Liver (tissue), 9 donors: Measurements from ENCODE around the gene PLA2G15. TPM values are rescaled to one million over a fixed set of nuclear protein-coding genes. Genes with fewer than 3 reads are reported as not detected.

ENCODE experiments used
- DNase-seq: peaks from one replicate; pipeline ENCODE4 v3.0.0-alpha.2; 2017; ENCODE audit warnings: low spot score
- H3K27ac ChIP-seq, 2 donors: one replicate each; pipeline ENCODE4 v1.7.0; 2013; ENCODE audit warnings: inconsistent platforms in 2 of 2, low read length in 2 of 2, control low read depth in 1 of 2, low read depth in 1 of 2, mild to moderate bottlenecking in 1 of 2
- H3K27me3 ChIP-seq, 4 donors: one replicate each; pipeline versions ENCODE4 v1.6.1 to v1.7.0; 2013; ENCODE audit warnings: low read length in 3 of 4, inconsistent platforms in 1 of 4, mild to moderate bottlenecking in 1 of 4, moderate library complexity in 1 of 4; ENCODE audit not compliant: control insufficient read depth in 4 of 4, insufficient read depth in 4 of 4
- H3K36me3 ChIP-seq, 4 donors: one replicate each; pipeline versions ENCODE4 v1.6.1 to v1.7.0; 2013; ENCODE audit warnings: low read length in 3 of 4, mild to moderate bottlenecking in 3 of 4, low read depth in 1 of 4, moderate library complexity in 1 of 4; ENCODE audit not compliant: control insufficient read depth in 4 of 4, insufficient read depth in 3 of 4
- H3K4me1 ChIP-seq, 4 donors: one replicate each; pipeline versions ENCODE4 v1.6.1 to v1.7.0; 2013; ENCODE audit warnings: low read length in 3 of 4, mild to moderate bottlenecking in 3 of 4, moderate library complexity in 1 of 4; ENCODE audit not compliant: control insufficient read depth in 4 of 4, insufficient read depth in 4 of 4
- H3K4me3 ChIP-seq, 3 donors: one replicate each; pipeline versions ENCODE4 v1.6.1 to v1.7.0; 2013; ENCODE audit warnings: low read length in 3 of 3, control low read depth in 1 of 3, low read depth in 1 of 3, mild to moderate bottlenecking in 1 of 3
- H3K9ac ChIP-seq, 2 donors: one replicate each; pipeline ENCODE4 v1.7.0; 2013; ENCODE audit warnings: low read length in 2 of 2, mild to moderate bottlenecking in 2 of 2, moderate library complexity in 2 of 2, control low read depth in 1 of 2, low read depth in 1 of 2
- H3K9me3 ChIP-seq, 4 donors: one replicate each; pipeline versions ENCODE4 v1.6.1 to v1.7.0; 2013; ENCODE audit warnings: low read length in 3 of 4; ENCODE audit not compliant: control insufficient read depth in 4 of 4
- EGR1 ChIP-seq, 2 donors: IDR thresholded peaks; 2 replicates each; pipeline ENCODE4 v1.6.1; 2016 to 2018; ENCODE audit warnings: antibody characterized with exemption in 2 of 2, low read depth in 2 of 2
- FOXA2 ChIP-seq: IDR thresholded peaks from 2 replicates; pipeline ENCODE4 v1.6.1; 2016; ENCODE audit warnings: antibody characterized with exemption
- GABPA ChIP-seq, 2 donors: IDR thresholded peaks in 1 of 2; conservative IDR thresholded peaks in 1 of 2; 2 replicates each; pipeline ENCODE4 v1.6.1; 2016; ENCODE audit warnings: antibody characterized with exemption in 2 of 2, mild to moderate bottlenecking in 1 of 2, moderate library complexity in 1 of 2
- HNF4A ChIP-seq, 2 donors: conservative IDR thresholded peaks; 2 replicates each; pipeline ENCODE4 v1.6.1; 2016; ENCODE audit warnings: antibody characterized with exemption in 2 of 2, mild to moderate bottlenecking in 2 of 2
- HNF4G ChIP-seq: IDR thresholded peaks from 2 replicates; pipeline ENCODE4 v1.6.1; 2016; ENCODE audit warnings: antibody characterized with exemption
- JUND ChIP-seq, 2 donors: IDR thresholded peaks; 2 replicates each; pipeline ENCODE4 v1.6.1; 2016; ENCODE audit warnings: antibody characterized with exemption in 2 of 2
- MAX ChIP-seq: IDR thresholded peaks from 2 replicates; pipeline ENCODE4 v1.6.1; 2016; ENCODE audit warnings: antibody characterized with exemption
- RAD21 ChIP-seq, 2 donors: IDR thresholded peaks; 2 replicates each; pipeline ENCODE4 v1.6.1; 2016; ENCODE audit warnings: antibody characterized with exemption in 2 of 2, mild to moderate bottlenecking in 2 of 2
- RXRA ChIP-seq, 2 donors: IDR thresholded peaks; 2 replicates each; pipeline ENCODE4 v1.6.1; 2017 to 2018; ENCODE audit warnings: antibody characterized with exemption in 2 of 2, mild to moderate bottlenecking in 1 of 2
- SP1 ChIP-seq: IDR thresholded peaks from 2 replicates; pipeline ENCODE4 v1.6.1; 2018; ENCODE audit warnings: antibody characterized with exemption, mild to moderate bottlenecking
- TAF1 ChIP-seq: conservative IDR thresholded peaks from 2 replicates; pipeline ENCODE4 v1.6.1; 2016; ENCODE audit warnings: antibody characterized with exemption, mild to moderate bottlenecking
- YY1 ChIP-seq: IDR thresholded peaks from 2 replicates; pipeline ENCODE4 v1.6.1; 2016; ENCODE audit warnings: antibody characterized with exemption, mild to moderate bottlenecking
- ZBTB33 ChIP-seq: IDR thresholded peaks from 2 replicates; pipeline ENCODE4 v1.6.1; 2016; ENCODE audit warnings: antibody characterized with exemption
- WGBS: extraction: QIAGEN DNeasy Blood & Tissue Kit; methylation state at CpG from one replicate; pipeline ENCODE4 v1.1.7; 2013; 5-methylcytosine and 5-hydroxymethylcytosine counted together
- polyA plus RNA-seq, 2 donors: library from polyadenylated mRNA; stranded (reverse) in 1 of 2; unstranded in 1 of 2; fragments of 200-250 nt in 1 of 2; fragments of >200 nt in 1 of 2; fragmentation: Nextera tagmentation in 1 of 2; extraction: Ambion mirVana in 1 of 2; gene quantifications; one replicate each; pipeline versions ENCODE4 v1.2.1 to v1.2.3, GENCODE V29; 2013 to 2015
- total RNA-seq, 2 donors: library from RNA; depleted of rRNA; stranded (reverse); fragments of >200 nt; gene quantifications; one replicate each; pipeline ENCODE4 v1.2.3, GENCODE V29; 2014
- TF ChIP-seq, protein P1 (sequence below): IDR thresholded peaks from 2 replicates; pipeline ENCODE4 v1.6.1; 2016; ENCODE audit warnings: antibody characterized with exemption
- TF ChIP-seq, protein P2 (sequence below): IDR thresholded peaks from 2 replicates; pipeline ENCODE4 v1.6.1; 2016; ENCODE audit warnings: antibody characterized with exemption, mild to moderate bottlenecking
- donor health status: healthy.
- donor health status: healthy.
- donor health status: healthy.
- donor health status: healthy.
- donor health status: healthy.

PLA2G15 gene
- total and polyA plus RNA-seq, 4 donors: 4.5 to 19.8 (median 15.1) TPM

- TF ChIP-seq JUND (IDR thresholded peaks at IDR 0.05) (no peak), GABPA (IDR thresholded peaks at IDR 0.05 in 1 of 2, conservative IDR thresholded peaks at IDR 0.05 in 1 of 2) (no peak), YY1 (no peak), SP1 (no peak), HNF4A (conservative IDR thresholded peaks at IDR 0.05) (no peak)
- TF ChIP-seq, protein P1, sequence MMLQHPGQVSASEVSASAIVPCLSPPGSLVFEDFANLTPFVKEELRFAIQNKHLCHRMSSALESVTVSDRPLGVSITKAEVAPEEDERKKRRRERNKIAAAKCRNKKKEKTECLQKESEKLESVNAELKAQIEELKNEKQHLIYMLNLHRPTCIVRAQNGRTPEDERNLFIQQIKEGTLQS: no peak
- TF ChIP-seq, protein P2, sequence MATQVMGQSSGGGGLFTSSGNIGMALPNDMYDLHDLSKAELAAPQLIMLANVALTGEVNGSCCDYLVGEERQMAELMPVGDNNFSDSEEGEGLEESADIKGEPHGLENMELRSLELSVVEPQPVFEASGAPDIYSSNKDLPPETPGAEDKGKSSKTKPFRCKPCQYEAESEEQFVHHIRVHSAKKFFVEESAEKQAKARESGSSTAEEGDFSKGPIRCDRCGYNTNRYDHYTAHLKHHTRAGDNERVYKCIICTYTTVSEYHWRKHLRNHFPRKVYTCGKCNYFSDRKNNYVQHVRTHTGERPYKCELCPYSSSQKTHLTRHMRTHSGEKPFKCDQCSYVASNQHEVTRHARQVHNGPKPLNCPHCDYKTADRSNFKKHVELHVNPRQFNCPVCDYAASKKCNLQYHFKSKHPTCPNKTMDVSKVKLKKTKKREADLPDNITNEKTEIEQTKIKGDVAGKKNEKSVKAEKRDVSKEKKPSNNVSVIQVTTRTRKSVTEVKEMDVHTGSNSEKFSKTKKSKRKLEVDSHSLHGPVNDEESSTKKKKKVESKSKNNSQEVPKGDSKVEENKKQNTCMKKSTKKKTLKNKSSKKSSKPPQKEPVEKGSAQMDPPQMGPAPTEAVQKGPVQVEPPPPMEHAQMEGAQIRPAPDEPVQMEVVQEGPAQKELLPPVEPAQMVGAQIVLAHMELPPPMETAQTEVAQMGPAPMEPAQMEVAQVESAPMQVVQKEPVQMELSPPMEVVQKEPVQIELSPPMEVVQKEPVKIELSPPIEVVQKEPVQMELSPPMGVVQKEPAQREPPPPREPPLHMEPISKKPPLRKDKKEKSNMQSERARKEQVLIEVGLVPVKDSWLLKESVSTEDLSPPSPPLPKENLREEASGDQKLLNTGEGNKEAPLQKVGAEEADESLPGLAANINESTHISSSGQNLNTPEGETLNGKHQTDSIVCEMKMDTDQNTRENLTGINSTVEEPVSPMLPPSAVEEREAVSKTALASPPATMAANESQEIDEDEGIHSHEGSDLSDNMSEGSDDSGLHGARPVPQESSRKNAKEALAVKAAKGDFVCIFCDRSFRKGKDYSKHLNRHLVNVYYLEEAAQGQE: no peak
- Histone ChIP-seq H3K9ac (no peak overlapping the region), H3K27me3 (no peaks in the 10 kb centered on the region), H3K4me1 (no peaks in the 10 kb centered on the region), H3K9me3 (no peaks in the 10 kb centered on the region), H3K4me3 (no peak overlapping the region), H3K27ac (no peak overlapping the region), H3K36me3 (peaks cover 0 to 28% (median 21%) of the 10 kb centered on the region in 4 donors)
- WGBS: 80% methylated on average over 12 of the region's 12 CpGs
- no peak for DNase-seq
These were observed 51.1 kb downstream of the PLA2G15 start for GRCh38 chr16:68296291-68296690.

DNA sequence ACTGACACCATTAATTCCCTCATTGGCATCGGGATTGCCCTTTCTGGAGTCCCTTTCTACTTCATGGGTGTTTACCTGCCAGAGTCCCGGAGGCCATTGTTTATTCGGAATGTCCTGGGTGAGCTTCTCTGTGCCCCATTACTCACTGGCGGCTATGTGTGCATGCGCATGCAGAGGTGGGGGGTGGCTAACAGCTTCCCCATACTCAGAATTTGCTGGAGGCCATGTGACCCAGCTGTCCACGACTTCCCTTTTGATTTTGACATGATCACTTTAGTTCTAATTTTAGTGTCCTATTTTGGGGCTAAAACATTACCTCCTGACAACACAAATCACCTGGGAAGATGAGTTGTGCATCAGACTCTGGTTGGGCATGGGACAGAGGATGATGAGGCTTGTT lies 51.5 kb downstream of the PLA2G15 start:
- H3K36me3 ChIP-seq: peaks cover 0 to 32% (median 24%) of the 10 kb centered on the region in 4 donors
- H3K27ac ChIP-seq: no peak overlapping the region
- no peaks in the 10 kb centered on the region for H3K27me3 ChIP-seq
- no peaks in the 10 kb centered on the region for H3K4me1 ChIP-seq
- H3K9ac ChIP-seq: no peak overlapping the region
- TF ChIP-seq, protein P2: no peak
- no peak for TF ChIP-seq YY1
- no peak for TF ChIP-seq RAD21 (IDR thresholded peaks at IDR 0.05)
- no peak for TF ChIP-seq FOXA2
- TF ChIP-seq HNF4G: no peak
- no peak for TF ChIP-seq RXRA (IDR thresholded peaks at IDR 0.05)
- TF ChIP-seq TAF1: no peak
- TF ChIP-seq EGR1 (IDR thresholded peaks at IDR 0.05; ENCODE audit: low read depth in 2 of 2): no peak
- TF ChIP-seq JUND (IDR thresholded peaks at IDR 0.05): no peak
- TF ChIP-seq HNF4A (conservative IDR thresholded peaks at IDR 0.05): no peak
- no peak for TF ChIP-seq MAX
- TF ChIP-seq ZBTB33: no peak
- no peaks in the 10 kb centered on the region for H3K9me3 ChIP-seq
- H3K4me3 ChIP-seq: no peak overlapping the region
- WGBS: 89% methylated on average over 6 of the region's 6 CpGs
- no peak for DNase-seq
